SJCRH30 (cell line): ENCODE measurements around the gene PLPP2. TPM values are rescaled to one million over a fixed set of nuclear protein-coding genes. Genes with fewer than 3 reads are reported as not detected.

Source experiments
- DNase-seq, 2 experiments: peaks; one replicate each; pipeline ENCODE4 v3.0.0-alpha.2; 2015 to 2020
- H3K27ac ChIP-seq: fragments of 250-450 bp; sonication (Bioruptor Pico); 2 replicates; pipeline ENCODE4 v1.5.1; 2020; ENCODE audit warnings: mild to moderate bottlenecking, moderate library complexity
- H3K27me3 ChIP-seq: fragments of 250-450 bp; sonication (Bioruptor Pico); 2 replicates; pipeline ENCODE4 v1.5.1; 2020; ENCODE audit warnings: mild to moderate bottlenecking, moderate library complexity
- H3K36me3 ChIP-seq: fragments of 250-450 bp; sonication (Bioruptor Pico); 2 replicates; pipeline ENCODE4 v1.5.1; 2020; ENCODE audit warnings: mild to moderate bottlenecking, moderate library complexity
- H3K4me1 ChIP-seq: fragments of 250-450 bp; sonication (Bioruptor Pico); 2 replicates; pipeline ENCODE4 v1.5.1; 2020; ENCODE audit warnings: mild to moderate bottlenecking, moderate library complexity
- H3K4me3 ChIP-seq: fragments of 250-450 bp; sonication (Bioruptor Pico); 2 replicates; pipeline ENCODE4 v1.5.1; 2020; ENCODE audit warnings: mild to moderate bottlenecking, moderate library complexity
- H3K9me3 ChIP-seq: fragments of 250-450 bp; sonication (Bioruptor Pico); replicated peaks from 2 replicates; pipeline ENCODE4 v1.5.1; 2020; ENCODE audit warnings: mild to moderate bottlenecking, moderate library complexity
- total RNA-seq: library from RNA; depleted of rRNA; stranded (reverse); fragments of >200 nt; shearing (Covaris generic); gene quantifications from 2 replicates; pipeline ENCODE4 v1.2.3, GENCODE V29; 2014

PLPP2 gene
- total RNA-seq, 1 experiment from 2014 or later: 0.04 TPM

DNA sequence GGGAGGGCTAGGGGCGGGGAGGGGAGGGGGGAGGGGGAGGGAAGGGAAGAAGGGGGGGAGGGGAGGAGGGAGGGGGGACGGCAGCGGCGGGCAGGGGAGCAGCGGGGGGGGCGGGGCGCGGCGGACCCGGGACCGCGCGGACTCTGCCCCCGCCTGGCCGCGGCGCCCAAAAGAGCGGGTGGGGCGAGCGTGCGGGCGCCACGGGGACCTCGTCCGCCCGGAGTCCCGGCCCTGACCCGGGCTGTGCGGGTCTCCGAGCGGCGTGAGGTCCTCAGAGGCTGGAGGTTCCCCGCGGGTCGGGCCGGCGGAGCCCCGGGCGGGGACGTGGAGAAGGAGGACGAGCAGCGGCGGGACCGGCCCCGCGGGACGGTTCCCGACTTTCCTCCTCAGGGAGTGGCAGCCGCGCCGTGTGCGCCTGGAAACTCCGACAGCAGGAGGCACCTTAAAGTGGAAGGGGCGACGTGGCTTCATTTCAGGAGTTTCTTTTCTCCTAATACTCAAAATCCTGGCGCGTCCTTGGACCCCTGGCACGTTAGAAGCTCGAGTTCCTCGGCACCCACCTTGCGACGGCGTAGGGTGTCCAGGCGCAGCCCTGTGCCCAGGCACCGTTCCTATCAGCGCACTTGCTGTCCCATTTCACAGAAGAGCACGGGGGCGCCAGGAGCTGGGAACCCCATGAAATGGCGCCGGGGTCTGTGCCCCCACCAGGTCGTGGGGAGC lies 518 bp upstream of the PLPP2 start:
- Histone ChIP-seq H3K27ac (no peak overlapping the region), H3K4me3 (no peak overlapping the region), H3K27me3 (no peaks in the 10 kb centered on the region; the same call in 1 of the 2 replicates)

DNA sequence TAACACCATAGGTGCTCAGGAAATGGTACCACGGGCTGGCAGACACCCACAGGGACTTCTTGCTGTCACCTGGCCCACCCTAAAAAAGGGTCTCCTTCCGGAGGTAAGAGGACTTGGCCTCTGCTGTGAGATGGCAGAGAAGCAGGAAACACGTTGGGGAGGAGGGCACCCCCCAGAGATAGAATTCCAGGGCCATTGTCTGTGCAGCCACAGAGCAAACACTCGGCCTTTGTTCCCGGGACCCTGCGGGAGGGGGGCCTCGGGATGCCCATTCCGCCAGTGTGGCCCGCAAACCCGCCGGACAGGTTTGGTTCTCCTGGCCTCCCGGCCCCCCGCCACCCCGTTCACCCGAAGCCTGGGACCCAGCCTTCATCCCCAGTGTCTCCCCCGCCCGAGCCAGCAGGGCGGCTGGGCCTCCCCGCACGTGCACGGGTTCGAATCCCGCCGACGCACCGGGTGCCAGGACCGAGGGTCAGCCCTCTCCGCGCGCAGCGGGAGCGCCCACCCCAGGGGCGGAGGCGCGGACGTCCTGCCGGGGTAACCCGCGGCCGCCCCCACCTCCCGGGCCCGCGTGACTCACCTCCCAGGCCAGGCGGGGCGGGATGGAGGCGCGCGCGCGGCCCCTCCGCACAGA lies 714 bp downstream of the PLPP2 start:
- no peak overlapping the region for H3K4me3 ChIP-seq
- no peaks in the 10 kb centered on the region for H3K9me3 ChIP-seq
- no peaks in the 10 kb centered on the region for H3K4me1 ChIP-seq
- H3K27me3 ChIP-seq: no peaks in the 10 kb centered on the region; the same call in 1 of the 2 replicates
- DNase-seq: no peak
- no peaks in the 10 kb centered on the region for H3K36me3 ChIP-seq
- no peak overlapping the region for H3K27ac ChIP-seq

More for the DNA sequence above, 518 bp upstream of the PLPP2 start:
- Histone ChIP-seq H3K9me3 (no peaks in the 10 kb centered on the region), H3K36me3 (no peaks in the 10 kb centered on the region), H3K4me1 (no peaks in the 10 kb centered on the region)
- no peak for DNase-seq

DNA sequence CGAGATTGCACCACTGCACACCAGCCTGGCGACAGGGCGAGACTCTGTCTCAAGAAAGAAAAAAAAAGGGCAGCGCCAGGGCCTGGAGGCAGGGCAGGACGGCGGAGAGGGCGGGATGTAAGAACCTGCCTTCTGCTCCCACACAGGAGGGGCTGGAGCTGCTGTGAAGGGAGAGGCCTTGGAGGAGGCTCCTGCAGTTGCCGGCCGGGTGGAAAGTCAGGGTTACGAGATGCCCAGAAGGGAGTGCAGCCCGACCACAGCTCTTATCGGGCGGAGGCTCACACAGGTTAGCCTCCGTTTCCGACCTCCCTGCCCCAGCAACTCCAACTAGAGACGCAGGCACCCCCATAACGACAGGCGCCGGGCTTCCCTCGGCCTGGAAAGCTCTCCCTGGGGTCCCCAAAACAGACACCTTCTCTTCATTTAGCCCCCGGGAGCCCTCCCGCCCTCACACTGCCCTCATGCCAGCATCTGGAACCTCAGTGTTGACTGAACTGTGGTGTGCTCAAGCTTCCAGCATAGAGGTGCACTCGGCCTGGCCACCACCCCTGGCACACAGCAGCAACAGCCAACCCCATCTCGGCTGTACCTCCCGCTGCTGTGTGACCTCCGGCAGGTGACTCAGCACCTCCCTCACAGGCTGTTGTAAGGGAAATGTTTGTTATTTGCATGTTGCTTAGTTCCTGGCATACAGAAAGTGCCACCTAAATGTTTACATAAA lies 1.4 kb downstream of the PLPP2 start:
- no peaks in the 10 kb centered on the region for H3K9me3 ChIP-seq
- no peak overlapping the region for H3K27ac ChIP-seq
- no peaks in the 10 kb centered on the region; the same call in 1 of the 2 replicates for H3K27me3 ChIP-seq
- H3K36me3 ChIP-seq: no peaks in the 10 kb centered on the region
- H3K4me3 ChIP-seq: no peak overlapping the region
- H3K4me1 ChIP-seq: no peaks in the 10 kb centered on the region
- DNase-seq: no peak

DNA sequence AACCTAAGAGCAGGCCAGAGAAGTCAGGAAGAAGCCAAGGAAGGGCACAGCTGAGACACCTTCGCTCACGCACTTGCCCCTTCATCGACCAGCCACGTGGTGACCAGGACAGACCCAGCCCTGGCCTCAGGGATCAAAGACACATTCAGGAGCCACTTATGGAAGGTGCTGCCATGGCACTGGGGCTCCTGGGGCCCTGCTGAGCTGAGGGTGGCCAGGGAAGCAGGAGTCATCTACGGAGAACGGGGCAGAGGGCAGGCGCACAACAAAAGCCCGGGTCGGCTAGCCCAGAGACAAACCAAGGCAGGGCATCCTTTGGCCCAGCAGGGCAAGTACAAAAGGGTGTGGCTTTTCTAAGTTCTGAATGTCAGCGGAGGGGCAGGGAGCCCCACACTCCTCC lies 2.3 kb downstream of the PLPP2 start:
- no peaks in the 10 kb centered on the region for H3K9me3 ChIP-seq
- no peak for DNase-seq
- no peak overlapping the region for H3K4me3 ChIP-seq
- no peak overlapping the region for H3K27ac ChIP-seq
- H3K27me3 ChIP-seq: no peaks in the 10 kb centered on the region; the same call in 1 of the 2 replicates
- no peaks in the 10 kb centered on the region for H3K36me3 ChIP-seq
- H3K4me1 ChIP-seq: no peaks in the 10 kb centered on the region

DNA sequence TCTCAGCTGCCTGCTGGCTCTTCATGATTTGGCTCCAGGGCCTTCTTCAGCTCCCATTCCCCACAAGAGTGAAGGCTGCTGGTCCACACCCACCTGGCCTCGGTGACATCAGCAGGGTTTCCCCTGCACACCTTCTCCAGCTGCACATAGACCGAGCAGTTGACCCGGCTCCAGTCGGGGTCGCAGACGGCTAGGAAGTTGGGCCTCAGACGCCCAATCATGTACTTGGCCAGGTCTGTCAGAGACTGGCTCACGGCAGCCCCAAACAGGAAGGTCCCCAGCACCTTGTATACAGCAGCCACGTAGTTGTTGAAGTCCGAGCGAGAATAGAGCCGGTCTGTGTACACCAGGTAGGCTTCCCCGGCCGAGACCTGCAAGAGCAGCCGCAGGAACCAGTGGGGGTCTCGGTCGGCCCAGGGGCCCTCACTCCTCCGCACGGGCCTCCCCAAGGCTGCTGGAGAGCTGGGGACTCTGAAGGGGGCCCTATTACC lies 3.8 kb downstream of the PLPP2 start:
- Histone ChIP-seq H3K27me3 (no peaks in the 10 kb centered on the region), H3K4me1 (no peaks in the 10 kb centered on the region), H3K9me3 (no peaks in the 10 kb centered on the region), H3K27ac (no peak overlapping the region), H3K4me3 (no peak overlapping the region), H3K36me3 (no peaks in the 10 kb centered on the region)
- no peak for DNase-seq

DNA sequence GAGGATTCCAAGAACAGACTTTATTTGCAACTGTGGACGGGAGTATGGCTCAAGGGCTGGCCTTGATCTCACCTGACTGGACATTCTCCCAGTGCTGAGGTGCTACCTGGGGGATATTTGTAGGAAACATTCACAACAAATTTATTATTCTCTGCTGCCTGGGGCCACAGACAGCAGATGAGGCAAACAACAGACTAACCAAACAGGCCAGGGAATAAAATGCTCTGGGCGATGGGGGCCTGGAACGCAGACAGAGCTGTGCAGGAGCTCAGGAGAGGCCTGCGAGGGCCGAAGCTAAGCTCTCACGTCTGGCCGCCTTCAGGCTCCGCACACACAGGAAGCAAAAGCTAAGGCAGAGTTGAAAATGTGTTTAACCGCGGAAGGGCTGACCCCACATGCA lies 7.8 kb downstream of the PLPP2 start:
- no peak for DNase-seq
- H3K27me3 ChIP-seq: no peaks in the 10 kb centered on the region
- H3K4me3 ChIP-seq: no peak overlapping the region

DNA sequence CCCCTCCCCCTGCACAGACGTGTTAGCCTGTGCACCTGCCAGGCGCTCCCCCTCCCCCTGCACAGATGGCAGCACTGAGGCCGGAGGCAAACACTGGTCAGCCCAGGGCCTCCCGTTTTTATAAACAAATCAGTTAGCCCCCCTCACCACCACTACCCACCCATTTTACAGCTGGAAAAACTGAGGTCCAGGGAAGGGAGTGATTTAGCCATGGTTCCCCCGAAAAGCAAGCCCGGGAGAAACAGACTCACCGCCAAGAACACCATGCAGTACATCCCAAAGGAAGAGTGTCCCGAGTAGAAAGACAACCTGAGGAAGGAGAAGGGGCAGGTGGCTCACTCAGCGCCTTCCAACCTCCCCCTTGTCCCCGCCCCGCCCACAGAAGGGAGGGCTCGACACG lies 8.7 kb downstream of the PLPP2 start:
- Histone ChIP-seq H3K36me3 (no peaks in the 10 kb centered on the region), H3K27me3 (no peaks in the 10 kb centered on the region), H3K4me3 (no peak overlapping the region), H3K27ac (no peak overlapping the region), H3K9me3 (no peaks in the 10 kb centered on the region), H3K4me1 (0 out of 2 replicates have a peak, but pooled peaks cover 2% of the 10 kb centered on the region)
- no peak for DNase-seq

More for the DNA sequence above, 7.8 kb downstream of the PLPP2 start:
- H3K4me1 ChIP-seq: 0 out of 2 replicates have a peak, but pooled peaks cover 2% of the 10 kb centered on the region
- H3K36me3 ChIP-seq: no peaks in the 10 kb centered on the region
- H3K27ac ChIP-seq: no peak overlapping the region
- H3K9me3 ChIP-seq: no peaks in the 10 kb centered on the region

DNA sequence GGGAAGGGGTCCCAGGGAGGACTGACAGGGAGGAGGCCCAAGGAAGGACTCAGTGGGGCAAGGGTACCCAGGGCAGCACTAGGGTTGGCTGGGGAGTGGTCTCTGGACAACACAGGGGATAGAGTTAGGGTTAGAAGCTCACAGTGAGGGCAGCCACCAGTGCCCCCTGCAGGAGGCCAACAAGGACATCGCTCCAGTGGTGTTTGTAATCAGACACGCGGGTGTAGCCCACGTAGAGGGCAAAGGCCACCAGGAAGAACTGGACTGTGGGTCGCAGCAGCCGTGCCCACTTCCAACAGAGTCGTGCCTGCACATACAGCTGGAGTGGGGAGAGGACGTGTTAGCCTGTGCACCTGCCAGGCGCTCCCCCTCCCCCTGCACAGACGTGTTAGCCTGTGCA lies 9.2 kb downstream of the PLPP2 start:
- no peak for DNase-seq

DNA sequence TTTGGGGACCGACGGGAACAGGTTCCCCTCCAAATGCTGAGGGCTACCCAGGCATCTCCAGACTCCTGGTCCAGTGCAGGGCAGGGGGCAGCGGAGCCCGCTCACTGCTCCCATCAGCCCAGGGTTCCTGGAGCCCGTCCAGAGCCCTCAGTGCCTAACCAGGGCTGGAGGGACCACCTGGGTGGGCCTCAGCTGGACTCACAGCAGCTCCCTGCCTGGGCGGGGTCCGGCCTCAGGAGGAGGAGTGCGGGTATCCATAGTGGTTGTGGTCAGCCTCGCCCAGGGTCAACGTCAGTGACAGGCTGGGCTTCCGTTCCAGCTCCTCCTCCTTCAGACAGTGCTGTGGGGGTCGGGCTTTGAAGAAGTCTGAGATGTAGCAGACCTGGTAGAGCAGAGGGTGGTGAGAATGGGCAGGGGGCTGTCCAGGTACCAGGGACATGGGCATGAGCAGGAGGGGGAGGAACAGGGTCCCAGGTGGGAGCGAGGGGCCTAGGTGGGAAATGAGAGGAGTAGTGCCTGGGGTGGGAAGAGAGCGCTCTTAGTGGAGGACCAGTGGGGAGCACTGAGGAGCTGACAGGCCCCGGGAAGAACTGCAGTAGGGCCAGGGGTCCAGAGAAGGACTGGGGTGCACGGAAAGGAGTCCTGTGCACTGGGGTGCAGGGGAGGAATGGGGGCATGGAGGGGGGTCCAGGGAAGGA lies 9.9 kb downstream of the PLPP2 start:
- Histone ChIP-seq H3K27me3 (no peaks in the 10 kb centered on the region; the same call in 1 of the 2 replicates), H3K9me3 (no peaks in the 10 kb centered on the region), H3K4me3 (no peak overlapping the region), H3K36me3 (no peaks in the 10 kb centered on the region), H3K4me1 (0 out of 2 replicates have a peak, but pooled peaks cover 2% of the 10 kb centered on the region), H3K27ac (no peak overlapping the region)
- peak; percentile 28 to 30 for DNase-seq

More for the DNA sequence above, 9.2 kb downstream of the PLPP2 start:
- Histone ChIP-seq H3K4me1 (0 out of 2 replicates have a peak, but pooled peaks cover 2% of the 10 kb centered on the region), H3K9me3 (no peaks in the 10 kb centered on the region), H3K36me3 (no peaks in the 10 kb centered on the region), H3K27ac (no peak overlapping the region), H3K27me3 (no peaks in the 10 kb centered on the region; the same call in 1 of the 2 replicates), H3K4me3 (no peak overlapping the region)

DNA sequence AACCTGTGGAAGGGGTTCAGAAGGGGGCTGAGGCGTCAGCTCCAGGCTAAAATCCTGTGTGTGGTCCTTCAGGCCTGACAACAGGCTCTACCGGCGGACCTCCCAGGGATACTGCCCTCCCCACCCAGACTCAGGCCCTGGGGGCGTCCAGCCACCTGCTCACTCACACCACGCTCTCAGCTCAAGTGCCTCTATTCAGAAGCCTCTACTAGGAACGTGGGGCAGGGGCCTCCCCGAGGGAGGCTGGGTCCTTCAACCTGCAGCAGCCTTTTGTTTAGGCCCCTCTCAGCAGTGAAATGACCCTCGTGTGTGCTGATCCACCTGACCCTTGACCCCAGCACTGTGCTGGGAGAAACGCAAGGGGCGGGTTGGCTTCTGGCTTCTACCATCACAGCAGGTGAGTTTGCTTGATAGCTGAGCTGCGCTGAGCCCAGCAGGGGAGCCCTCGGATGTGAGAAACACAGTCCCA lies 10.6 kb downstream of the PLPP2 start:
- H3K36me3 ChIP-seq: no peaks in the 10 kb centered on the region
- H3K4me1 ChIP-seq: 0 out of 2 replicates have a peak, but pooled peaks cover 2% of the 10 kb centered on the region
- H3K4me3 ChIP-seq: no peak overlapping the region
- no peaks in the 10 kb centered on the region for H3K9me3 ChIP-seq
- H3K27ac ChIP-seq: no peak overlapping the region
- no peaks in the 10 kb centered on the region; the same call in 1 of the 2 replicates for H3K27me3 ChIP-seq
- DNase-seq: peak; percentile 58 to 60

DNA sequence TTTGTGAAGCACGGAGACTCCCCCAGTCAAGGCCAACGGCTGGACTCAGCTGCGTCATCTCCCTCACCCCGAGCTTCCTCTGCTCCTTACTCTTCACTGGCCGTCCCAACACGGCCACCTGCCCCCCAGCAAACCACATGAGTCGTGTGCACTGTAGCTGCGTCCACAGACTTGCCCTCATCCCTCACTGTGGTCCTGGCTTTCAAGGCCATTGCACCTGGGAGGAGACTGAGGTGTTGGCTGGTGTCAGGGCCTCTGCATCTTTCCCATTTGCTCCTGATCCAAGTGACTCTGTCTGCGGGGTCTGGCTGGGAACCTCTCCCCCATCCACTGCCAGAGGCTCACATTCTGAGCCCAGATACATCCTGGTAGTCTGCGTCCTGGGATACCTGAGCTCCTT lies 11.5 kb downstream of the PLPP2 start:
- Histone ChIP-seq H3K27me3 (no peaks in the 10 kb centered on the region; the same call in 1 of the 2 replicates), H3K4me3 (no peak overlapping the region), H3K9me3 (no peaks in the 10 kb centered on the region), H3K36me3 (no peaks in the 10 kb centered on the region), H3K4me1 (0 out of 2 replicates have a peak, but pooled peaks cover 2% of the 10 kb centered on the region), H3K27ac (no peak overlapping the region)
- no peak for DNase-seq

DNA sequence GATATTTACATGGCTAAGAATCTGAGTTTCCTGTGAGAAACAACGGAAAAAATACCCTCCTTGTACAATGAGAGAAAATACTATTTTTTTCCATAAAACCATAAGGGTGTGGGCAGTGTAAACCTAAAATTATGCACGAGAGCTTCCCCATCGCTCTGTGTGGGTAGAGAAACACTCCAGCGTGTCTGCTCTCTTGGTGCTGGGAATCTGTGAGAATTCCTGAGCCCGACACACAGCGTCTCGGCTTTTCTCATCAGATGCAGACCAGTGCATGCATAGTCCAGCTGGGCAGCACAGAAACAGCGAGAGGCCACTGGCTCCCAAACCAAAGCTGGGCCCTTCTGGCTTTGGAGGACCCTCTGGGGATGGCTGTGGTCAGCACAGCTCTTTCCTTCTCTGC lies 12.0 kb downstream of the PLPP2 start:
- Histone ChIP-seq H3K4me3 (no peak overlapping the region), H3K4me1 (0 out of 2 replicates have a peak, but pooled peaks cover 2% of the 10 kb centered on the region), H3K9me3 (no peaks in the 10 kb centered on the region), H3K36me3 (no peaks in the 10 kb centered on the region), H3K27ac (no peak overlapping the region), H3K27me3 (no peaks in the 10 kb centered on the region; the same call in 1 of the 2 replicates)
- DNase-seq: no peak

DNA sequence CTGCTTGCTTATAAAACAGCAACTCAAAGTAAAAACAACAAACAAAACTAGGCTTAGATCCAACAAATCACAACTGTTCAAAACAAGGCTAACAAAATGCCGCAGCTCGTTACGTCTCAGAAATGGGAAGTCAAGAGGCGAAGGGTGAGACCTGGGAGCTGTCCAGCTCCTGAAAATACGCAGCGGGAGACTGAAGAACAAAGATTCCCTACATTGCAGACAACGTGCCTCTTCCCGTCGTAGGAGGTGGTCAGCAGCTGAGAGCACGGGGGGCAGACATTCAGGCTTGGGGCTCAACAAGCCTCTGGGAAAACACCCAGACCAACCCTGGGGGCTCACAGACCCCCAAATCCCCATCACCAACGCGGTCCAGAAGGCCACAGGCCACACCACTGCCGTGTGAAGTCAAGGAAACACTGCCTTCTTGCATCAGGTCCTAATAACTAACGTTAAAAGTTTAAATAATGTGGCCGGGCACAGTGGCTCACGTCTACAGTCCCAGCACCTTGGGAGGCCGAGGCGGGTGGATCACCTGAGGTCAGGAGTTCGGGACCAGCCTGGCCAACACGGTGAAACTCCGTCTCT lies 13.5 kb downstream of the PLPP2 start:
- peak; percentile 21 to 40 for DNase-seq
- H3K4me1 ChIP-seq: 0 out of 2 replicates have a peak, but pooled peaks cover 2% of the 10 kb centered on the region
- no peak overlapping the region for H3K4me3 ChIP-seq
- no peak overlapping the region for H3K27ac ChIP-seq
- H3K27me3 ChIP-seq: no peaks in the 10 kb centered on the region; the same call in 1 of the 2 replicates
- H3K36me3 ChIP-seq: no peaks in the 10 kb centered on the region
- no peaks in the 10 kb centered on the region for H3K9me3 ChIP-seq

DNA sequence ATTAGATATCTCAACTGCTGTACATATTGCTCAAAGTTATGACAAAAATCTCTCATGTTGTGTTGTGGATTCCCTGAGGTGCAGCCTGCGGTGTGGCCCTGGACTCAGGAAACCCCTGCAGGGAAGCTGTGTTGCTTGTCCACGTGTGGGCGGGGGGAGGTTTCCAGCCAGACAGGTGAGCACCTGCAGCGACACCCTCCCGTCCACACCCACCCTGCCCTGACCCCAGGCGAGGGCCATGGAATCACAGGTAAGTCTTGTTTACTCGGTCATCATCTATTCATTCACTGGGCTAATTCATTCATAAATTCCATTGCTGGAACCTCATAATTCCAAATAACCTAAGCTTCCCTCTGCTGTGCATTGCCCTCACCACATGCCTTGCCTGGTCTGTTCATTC lies 14.1 kb downstream of the PLPP2 start:
- Histone ChIP-seq H3K27ac (no peak overlapping the region), H3K4me1 (0 out of 2 replicates have a peak, but pooled peaks cover 2% of the 10 kb centered on the region), H3K4me3 (no peak overlapping the region), H3K27me3 (no peaks in the 10 kb centered on the region; the same call in 1 of the 2 replicates), H3K9me3 (no peaks in the 10 kb centered on the region), H3K36me3 (no peaks in the 10 kb centered on the region)
- no peak for DNase-seq
